Stimulated activated CD4-positive, alpha-beta T cell treated with anti-CD3 and anti-CD28 coated beads, Interleukin-15, amount 100 ng/mL, for 48 hours (primary cell): ENCODE data around the gene PSMB11.

Experiments
- DNase-seq, 2 donors: peaks; one replicate each; pipeline ENCODE4 v3.0.0-alpha.2; 2020; ENCODE audit warnings: low read depth in 2 of 2

The PSMB11 gene

DNA sequence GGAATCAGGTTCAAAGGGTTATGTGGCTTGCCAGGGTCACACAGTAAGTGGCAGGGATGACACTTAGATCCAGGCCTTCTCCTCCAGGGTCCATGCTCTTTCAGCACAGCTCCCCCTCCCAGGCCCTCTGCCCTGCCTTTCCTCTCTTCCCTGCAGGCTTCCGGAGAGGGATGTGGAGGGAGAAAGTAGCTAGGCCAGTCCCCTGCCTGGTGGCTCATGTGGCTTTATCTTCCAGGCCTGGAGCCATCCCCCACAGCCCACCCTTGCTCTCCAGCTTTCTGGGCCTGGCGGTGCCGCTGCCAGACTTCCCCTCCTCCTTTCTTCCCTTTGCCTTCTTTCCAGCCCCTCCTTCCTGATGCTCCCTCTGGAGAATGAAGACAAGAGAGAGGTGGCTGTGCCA lies 1.7 kb downstream of the PSMB11 start:
- DNase-seq: no peak

DNA sequence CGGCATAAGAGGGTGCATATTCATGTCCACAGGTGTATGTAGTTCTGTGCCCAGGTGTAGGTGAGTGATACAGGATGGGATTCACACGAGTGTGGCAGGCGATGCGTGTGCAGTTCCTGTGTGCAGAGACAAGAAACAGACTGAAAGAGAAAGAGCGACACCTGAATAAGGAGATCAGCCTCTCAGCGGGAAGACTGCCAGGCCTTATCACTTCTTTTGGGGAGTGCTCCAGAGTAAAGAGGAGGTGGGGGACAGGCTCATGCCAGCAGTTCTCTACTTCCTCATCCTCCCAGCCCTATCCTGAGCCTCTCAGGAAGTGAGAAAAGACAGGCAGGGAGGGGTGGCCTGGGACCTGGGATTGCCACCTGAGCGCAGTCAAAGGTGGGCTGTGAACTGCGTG lies 2.8 kb downstream of the PSMB11 start:
- no peak for DNase-seq

GRCh38 chr14:23045419-23046357 lies 3.7 kb downstream of the PSMB11 start:
- DNase-seq: no peak

DNA sequence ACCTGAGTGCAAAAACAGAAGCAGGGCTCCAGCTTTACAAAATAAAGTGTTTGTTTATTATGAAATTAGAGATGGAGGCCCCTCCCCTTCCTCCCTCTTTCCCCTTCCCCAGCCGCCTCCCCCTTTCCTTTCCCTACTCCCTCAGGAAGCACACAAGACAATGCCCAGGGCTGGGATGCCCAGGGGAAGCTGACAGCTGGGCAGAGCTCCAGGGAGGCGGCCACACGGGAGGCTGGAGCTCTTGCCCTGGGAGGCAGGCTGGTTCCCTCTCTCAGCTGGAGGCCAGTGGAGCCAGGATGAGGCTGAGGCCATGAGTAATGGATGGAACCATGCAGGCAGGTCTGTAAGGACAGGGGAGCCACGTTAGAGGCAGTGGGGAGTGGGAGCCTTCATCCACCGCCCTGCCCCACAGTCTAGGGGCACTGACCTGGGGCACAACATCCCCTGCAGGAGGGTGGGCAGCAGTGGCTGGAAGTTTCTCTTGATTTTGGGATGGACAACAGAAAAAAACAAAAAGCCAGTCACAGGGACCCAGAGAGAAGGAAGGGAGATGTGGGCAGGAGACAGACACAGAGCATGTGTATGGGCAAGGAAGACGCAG lies 5.1 kb downstream of the PSMB11 start:
- DNase-seq: no peak

GRCh38 chr14:23047751-23048693 lies 6.0 kb downstream of the PSMB11 start:
- no peak for DNase-seq

DNA sequence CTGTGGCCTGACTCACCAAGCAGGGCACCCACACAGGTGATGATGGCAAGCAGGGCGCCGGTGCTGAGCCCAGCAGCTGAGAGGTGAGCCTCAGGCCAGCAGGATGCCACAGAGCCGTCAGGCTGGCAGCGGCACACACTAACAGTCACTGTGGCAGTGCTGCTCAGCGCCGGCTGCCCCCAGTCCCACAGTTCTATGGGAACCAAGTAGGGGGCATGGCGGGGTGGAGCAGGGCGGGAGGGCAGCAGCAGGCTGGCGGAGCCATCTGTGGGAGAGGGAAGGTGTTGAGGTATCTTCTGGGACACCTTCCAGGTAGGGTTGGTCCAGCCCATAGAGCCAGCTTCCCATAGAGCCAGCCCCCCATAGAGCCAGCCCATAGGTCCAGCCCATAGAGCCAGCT lies 7.0 kb downstream of the PSMB11 start:
- no peak for DNase-seq

DNA sequence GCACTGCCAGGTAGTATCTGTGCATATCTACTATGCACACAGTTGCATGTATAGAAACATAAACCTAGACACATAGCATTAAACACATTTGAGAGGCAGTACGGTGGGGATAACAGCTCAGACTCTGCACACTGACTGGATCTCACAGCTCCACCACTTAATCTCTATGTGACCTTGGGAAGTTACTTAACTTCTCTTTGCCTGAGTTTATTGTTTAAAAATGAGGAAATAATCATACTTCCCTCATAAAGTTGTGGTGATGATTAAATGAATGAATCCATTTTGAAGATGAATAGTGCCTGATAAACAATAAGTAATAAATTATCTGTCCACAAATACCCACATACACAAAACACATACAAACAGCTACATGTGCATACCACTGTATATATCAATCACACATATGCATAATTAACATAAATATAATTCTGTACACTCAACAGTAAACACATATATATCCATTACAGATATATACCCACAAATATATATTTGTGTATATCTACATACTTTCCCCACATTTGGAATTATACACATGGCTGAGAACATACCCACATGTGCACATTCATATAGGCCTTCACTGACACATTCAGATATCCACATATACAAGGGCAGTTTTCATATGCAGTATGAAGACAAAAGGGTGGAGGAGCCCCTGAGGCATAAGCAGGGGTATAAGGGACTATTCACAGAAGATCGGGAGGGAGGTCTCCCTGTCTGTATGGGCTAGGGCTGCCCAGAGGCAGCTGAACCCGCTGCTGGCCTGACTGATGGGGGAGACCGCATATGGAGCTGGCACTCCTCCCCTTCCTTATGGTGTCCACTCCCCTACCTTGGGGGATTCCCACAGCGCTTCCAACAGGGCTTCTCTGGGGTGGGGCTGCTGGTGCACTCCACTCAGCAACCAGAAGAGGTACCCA lies 9.4 kb downstream of the PSMB11 start:
- DNase-seq: no peak

GRCh38 chr14:23052182-23052623 lies 10.2 kb downstream of the PSMB11 start:
- DNase-seq: no peak

DNA sequence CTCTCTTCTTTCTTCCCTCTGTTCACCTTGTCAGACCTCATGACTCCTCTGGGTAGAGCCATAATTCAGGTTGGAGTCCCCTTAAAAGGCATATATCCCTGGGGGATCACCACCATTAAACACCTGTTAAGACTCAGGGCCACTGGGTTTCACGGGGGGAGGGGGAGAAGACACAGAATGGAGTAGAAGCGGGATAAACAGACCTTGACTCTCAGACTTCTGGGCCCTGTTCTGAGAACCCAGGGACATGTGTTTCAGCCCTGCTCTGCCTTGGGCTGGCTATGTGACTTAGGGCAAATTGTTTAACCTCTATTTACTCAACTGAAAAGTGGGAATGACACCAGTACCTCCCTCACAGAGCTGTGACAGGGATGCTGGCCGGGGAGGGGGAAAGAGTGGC lies 10.7 kb downstream of the PSMB11 start:
- DNase-seq: no peak

DNA sequence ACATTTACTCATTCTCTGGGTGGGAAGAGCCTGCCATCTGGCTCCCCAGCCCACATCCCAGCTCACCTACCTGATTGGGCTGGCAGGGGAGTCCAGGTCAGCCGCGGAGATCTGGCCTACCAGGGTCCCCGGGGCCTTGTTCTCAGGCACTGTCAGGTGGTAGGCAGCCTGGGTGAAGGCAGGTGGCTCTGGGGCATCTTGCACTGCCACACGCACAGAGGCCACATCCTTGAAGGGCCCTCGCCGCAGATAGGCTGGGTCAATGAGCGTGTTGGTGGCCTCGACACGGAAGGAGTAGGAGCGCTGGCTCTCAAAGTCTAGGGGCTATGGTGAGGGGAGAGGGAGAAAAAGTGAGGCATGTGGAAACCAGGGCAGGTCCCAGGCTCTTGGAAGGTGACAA lies 11.4 kb downstream of the PSMB11 start:
- no peak for DNase-seq

- no peak for DNase-seq
Measured at GRCh38 chr14:23054000-23054811, 12.2 kb downstream of the PSMB11 start.

GRCh38 chr14:23055147-23055550 lies 13.1 kb downstream of the PSMB11 start:
- DNase-seq: no peak

DNA sequence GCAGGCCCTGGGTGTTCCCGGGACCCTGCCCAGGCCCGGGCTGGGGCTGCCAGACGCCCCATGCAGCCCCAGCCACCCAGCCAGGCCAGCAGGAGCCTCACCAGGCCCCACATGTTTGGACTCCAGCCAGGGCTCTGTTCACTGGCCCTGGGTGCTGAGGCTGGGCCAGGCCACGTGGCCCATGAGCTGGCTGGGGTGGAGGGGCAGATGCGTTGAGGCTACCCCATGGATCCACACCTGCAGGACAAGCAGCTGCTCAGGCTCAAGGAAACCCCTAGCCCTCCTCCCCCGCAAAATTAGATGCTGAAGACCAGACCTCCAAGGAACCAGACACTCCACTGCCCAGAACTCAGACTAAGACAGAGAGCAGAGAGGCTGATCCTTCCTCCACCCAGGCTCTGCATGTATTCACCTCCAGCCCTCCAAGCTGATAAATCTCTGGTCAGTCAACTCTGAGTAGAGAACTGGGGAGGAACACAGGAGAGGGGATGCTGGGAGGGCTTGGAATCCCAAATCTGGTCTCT lies 13.7 kb downstream of the PSMB11 start:
- DNase-seq: no peak

DNA sequence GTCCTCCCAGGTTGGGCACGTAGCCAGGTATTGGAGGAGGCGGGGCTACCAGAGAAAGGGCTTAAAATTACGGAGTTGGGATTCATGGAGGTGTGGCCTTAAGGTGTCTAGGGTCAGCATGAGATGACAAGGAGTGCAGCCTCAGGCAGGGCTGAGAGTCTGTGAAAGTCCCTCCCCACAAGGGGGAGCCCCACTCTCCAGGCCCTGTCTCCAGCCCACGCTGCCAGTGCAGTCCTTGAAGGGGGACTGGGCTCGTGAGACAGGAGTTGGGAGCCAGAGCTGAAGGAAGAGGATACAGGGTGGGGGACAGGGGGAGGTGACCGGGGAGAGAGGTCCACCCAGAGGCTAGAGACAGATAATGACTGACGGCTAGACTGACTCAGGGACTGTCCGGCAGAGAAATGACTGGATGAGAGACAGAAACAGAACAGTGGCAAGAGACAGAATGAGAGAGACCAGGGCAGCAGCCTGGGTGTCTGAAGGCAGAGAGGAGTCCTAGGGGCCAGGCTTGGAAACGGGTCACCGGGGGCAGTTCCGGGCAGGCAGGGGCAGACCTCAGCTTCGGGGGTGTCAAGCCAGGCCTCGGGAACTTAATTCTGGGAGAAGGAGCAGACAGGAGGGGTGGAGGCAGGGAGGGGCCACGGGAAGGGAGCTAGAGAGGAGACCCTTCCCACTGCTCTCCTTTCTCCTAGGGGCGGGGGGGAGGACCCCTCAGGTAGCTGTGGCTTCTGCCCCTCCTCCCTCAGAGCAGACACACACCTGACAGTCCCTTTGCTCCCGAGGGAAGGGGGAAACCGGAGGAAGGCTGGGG lies 14.3 kb downstream of the PSMB11 start:
- DNase-seq: peak; percentile 34 to 44

DNA sequence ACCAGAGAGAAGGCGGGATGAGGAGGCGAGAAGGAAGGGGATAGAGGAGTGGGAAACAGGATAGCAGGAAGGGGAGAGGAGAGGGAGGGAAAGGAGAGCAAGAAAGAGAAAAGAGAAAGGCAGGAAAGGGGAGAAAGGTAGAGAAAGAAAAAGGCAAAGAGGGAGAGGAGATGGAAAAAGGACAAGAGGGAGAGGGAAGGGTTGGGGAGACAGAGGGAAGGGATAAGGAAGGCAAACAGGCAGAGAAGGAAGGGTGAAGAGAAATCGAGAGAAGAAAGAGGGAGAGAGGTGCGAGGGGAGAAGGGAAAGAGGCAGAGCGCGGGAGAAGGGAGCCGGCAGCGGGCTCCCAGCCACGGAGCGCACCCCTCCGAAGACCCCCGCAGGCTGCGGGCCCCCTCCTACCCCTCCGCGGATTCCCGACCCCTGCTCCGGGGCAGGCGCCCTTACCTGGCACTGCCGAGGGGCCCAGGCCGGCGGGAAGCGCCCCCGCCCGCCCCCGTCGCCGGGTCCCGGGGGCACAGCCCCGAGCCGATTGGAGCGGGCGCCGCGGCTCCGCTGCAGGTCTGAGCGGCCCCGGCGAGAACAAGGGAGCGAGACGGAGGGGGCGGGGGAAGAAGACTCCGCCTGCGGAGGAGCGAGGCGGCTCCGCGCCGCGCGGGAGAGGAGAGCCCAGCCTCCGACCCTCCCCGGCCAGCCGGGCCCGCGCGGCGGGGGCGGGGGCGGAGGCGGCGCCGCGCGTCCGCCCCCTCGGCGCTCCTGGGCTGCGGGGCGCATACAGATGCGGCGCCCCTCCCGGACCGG lies 15.1 kb downstream of the PSMB11 start, which contains the start of gene CDH24:
CDH24 (minus strand) TSS at position 565 of the 801 bp plus-strand sequence. CDS start 1,787 bp downstream, outside the sequence.
- DNase-seq: peak in 1 of 2 donors; percentile 47

- DNase-seq: peak; percentile 73 to 83
Measured at GRCh38 chr14:23057757-23058653, 16.0 kb downstream of the PSMB11 start.
